Stimulated activated CD4-positive, alpha-beta T cell treated with anti-CD3 and anti-CD28 coated beads, Interleukin-1b, Interleukin-23, amount 100 ng/mL, for 48 hours (primary cell): ENCODE results near the gene HLA-DRB1.
"Not testable (repeated sequence)": the region's sequence is repeated elsewhere in the genome, so short reads cannot be mapped to it uniquely, and the experiment has no call there.

Source experiments
- DNase-seq: peaks from one replicate; pipeline ENCODE4 v3.0.0-alpha.2; 2020

The HLA-DRB1 gene

GRCh38 chr6:32554116-32554965, 35.3 kb downstream of the HLA-DRB1 start:
- DNase-seq = no peak

GRCh38 chr6:32553037-32553742, 36.5 kb downstream of the HLA-DRB1 start:
- DNase-seq = no peak

GRCh38 chr6:32551410-32551809, 38.2 kb downstream of the HLA-DRB1 start:
- no peak for DNase-seq

DNA sequence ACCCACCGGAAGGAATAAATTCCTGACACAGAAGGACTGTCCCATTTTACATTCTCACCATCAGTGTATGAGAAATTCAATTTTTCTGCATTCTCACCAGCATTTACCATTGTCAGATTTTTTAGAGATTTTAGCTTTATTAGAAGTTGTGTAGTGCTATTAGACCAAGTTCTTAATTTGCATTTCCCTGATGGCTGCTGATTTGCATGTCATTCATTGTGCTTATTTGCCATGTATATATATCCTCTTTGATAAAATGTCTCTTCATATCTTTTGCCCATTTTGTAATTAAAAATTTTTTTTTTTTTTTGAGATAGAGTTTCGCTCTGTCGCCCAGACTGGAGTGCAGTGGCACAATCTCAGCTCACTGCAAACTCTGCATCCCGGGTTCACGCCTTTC, 49.8 kb downstream of the HLA-DRB1 start:
- DNase-seq = no peak

DNA sequence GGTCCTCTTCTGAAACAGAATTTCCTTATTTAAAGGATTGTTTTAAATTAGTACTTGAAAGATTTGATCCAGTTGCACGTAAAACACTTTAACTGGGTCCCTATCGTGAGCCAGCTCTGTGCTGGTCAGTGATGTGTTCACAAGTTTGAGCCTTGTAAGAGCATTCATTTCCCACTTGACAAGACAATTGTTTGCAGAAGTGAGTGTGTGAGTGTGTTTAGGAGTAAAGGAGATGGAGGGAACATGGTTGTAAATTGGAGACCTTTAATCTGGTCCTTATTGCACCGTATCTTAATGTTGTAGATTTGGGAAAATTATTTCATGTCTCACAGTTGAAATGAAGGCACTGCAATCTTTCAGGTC, 59.2 kb downstream of the HLA-DRB1 start:
- DNase-seq = not testable (repeated sequence)

- DNase-seq = no peak
These were observed 59.8 kb downstream of the HLA-DRB1 start, which contains the start of gene HLA-DRB5 for GRCh38 chr6:32529697-32530430. Gene HLA-DRB5, minus strand, starts transcription at chr6:32530287. Its CDS starts 63 bp downstream, at chr6:32530224.
